GM21515 (cell line): ENCODE results near the gene SLC47A2.
"Not testable (repeated sequence)": the region's sequence is repeated elsewhere in the genome, so short reads cannot be mapped to it uniquely, and the experiment has no call there.

Experiments used
- ATAC-seq: cut with Tn5 transposase; IDR thresholded peaks from one replicate; pipeline ENCODE4 v1.9.1; 2021; ENCODE audit not compliant: unreplicated experiment

The SLC47A2 gene, protein sequence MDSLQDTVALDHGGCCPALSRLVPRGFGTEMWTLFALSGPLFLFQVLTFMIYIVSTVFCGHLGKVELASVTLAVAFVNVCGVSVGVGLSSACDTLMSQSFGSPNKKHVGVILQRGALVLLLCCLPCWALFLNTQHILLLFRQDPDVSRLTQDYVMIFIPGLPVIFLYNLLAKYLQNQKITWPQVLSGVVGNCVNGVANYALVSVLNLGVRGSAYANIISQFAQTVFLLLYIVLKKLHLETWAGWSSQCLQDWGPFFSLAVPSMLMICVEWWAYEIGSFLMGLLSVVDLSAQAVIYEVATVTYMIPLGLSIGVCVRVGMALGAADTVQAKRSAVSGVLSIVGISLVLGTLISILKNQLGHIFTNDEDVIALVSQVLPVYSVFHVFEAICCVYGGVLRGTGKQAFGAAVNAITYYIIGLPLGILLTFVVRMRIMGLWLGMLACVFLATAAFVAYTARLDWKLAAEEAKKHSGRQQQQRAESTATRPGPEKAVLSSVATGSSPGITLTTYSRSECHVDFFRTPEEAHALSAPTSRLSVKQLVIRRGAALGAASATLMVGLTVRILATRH

DNA sequence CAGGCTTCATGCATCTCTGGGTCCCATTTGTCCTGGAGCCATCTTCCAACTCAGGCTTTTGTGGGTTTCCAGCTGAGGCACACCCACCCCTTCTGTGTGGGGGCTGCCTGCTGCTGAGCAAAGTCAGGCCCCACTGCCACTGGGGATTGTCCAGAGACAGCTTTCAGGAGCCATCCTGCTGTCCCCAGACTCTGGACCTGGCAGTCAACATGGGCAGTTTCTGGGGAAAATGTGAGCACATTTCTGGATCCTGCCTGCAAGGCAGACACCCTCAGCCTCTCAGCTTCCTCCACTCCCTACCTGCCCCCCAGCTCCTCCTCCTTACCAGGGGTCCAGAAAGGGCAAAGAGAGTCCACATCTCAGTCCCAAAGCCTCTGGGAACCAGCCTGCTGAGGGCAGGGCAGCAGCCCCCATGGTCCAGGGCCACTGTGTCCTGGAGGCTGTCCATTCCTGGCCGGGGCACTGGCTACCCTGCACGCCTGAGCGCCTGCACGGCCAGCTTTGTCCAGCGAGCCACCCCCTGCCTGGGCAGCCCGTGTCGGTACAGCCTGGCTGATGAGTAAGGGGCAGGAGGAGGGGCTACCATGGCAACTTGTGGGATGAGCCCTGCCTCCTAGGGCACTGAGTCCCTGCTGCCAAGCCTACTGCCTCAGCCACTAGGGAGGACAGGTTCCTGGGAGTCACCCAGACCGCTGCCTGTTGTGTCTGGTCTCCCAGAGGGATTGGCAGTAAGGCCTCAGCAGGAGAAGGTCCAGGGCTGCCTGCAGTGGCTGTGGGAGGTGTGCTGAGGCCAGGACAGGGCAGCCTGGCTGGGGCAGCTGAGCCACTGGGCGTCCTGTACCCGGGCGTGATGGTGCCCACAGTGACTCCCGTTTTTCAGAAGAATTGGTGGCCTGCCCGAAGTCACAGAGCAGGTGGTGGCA, at the start of gene SLC47A2:
TSS of gene SLC47A2 (minus strand) at position 477 of the 923 bp plus-strand sequence. CDS start at position 448, 29 bp downstream.
- no peak for ATAC-seq

DNA sequence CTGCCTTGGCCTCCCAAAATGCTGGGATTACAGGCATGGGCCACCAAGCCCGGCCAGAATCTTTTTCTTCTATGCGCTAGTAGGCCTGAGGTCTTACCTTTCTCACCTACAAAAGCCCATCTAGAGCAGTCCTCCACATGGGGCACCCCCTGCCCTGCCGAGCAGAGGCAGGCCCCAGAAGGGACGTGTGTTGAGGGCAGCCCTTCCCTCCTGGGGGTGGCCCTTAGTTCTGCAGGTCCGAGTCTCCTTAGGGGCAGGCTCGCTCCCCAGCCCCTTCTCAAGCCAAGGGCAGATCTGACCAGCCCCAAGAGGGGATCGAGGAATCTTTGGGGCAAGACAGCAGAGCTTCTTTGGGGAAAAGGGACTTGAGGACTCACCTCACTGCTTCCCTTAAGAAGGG, 49.6 kb upstream of the SLC47A2 start:
- no peak for ATAC-seq

GRCh38 chr17:19763991-19764390, 47.6 kb upstream of the SLC47A2 start:
- ATAC-seq = not testable (repeated sequence)

DNA sequence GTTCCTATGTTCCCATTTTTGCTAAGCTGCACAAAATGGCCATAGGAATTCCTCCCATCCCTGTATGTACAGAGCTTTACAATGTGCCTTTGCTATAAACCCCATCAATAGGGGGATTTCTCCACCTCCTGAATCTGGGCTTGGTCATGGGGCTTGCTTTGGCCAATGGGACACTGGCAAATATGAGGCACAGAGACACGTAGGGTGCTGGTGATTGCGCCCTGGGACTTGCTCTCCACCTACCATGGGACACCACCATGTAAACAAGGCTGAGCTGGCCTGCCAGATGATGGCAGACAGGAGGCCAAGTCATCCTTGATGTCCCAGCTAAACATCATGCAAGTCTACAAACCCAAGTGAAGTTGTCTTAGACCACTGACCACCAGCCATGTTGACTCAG, 47.0 kb upstream of the SLC47A2 start:
- no peak for ATAC-seq

- ATAC-seq = no peak
Measured at GRCh38 chr17:19762515-19762961, 46.2 kb upstream of the SLC47A2 start.

- no peak for ATAC-seq
Measured at GRCh38 chr17:19760746-19761145, 44.4 kb upstream of the SLC47A2 start.

- ATAC-seq = no peak
Measured at GRCh38 chr17:19759568-19760549, 43.5 kb upstream of the SLC47A2 start.

GRCh38 chr17:19757536-19758180, 41.3 kb upstream of the SLC47A2 start:
- no peak for ATAC-seq

GRCh38 chr17:19756546-19756945, 40.2 kb upstream of the SLC47A2 start:
- no peak for ATAC-seq

- no peak for ATAC-seq
Measured at GRCh38 chr17:19755821-19756510, 39.6 kb upstream of the SLC47A2 start.

GRCh38 chr17:19755392-19755791, 39.0 kb upstream of the SLC47A2 start:
- ATAC-seq = no peak

- no peak for ATAC-seq
Measured at GRCh38 chr17:19753661-19754463, 37.5 kb upstream of the SLC47A2 start.

DNA sequence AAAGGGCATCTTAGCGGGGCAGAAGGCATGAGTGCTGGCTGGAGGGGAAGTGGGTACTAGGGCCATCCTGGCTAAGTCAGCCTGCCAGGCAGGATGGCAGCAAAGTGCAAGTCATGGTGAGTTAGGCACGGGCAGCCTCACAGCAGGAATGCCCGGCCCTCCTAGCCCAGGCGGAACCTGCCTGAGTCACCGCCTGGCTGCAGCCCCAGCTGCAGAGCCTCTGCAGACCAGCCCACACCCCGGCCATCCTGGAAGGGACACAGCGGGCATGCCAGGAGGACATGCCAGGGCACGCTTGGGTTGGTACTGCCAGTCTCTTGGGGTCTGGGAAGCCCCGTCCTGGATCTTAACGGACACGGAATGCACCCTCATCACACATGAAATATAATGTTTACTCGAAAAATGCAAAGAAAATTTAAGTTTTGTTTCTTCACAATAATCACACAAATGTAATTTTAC, 36.7 kb upstream of the SLC47A2 start:
- ATAC-seq = no peak

- no peak for ATAC-seq
Measured at GRCh38 chr17:19752216-19753050, 36.0 kb upstream of the SLC47A2 start.

DNA sequence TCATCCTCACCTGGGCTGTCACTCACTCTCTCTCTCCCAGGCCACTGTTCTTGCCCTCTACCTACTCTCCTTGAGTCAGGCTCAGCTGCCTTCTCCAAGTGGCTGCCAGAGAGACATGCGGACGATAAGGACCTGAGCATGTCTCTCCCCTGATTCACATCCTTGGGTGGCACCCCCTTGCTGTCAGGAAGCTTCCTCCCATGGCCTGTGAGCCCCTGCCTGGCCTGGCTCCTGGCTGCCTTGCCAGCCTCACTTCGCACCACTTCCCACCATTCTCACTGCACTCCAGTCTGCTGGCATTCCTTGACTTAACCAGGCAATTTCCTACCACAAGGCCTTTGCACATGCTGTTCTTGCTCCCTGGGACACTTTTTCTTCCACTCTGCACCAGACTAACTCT, 34.5 kb upstream of the SLC47A2 start:
- ATAC-seq = no peak

- ATAC-seq = no peak
Measured at GRCh38 chr17:19750020-19750572, 33.7 kb upstream of the SLC47A2 start.

DNA sequence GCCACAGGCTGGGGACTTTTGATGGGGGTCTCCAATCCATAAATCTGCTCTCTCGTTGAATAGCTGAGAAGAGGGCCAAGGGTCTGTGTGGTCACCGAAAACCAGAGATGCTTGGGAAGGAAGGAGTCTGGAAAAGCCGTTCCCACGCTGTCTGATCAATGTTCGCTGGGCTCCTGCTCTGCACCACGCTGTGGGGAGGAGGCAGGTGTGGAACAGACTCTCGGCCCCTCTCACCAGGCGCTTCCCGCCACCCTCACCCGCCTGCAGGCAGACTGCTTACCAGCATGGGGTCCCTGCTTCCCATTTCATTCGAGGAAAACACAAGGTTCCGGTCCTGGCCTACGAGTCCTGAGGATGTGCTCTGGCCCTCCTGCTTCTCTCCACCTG, 32.4 kb upstream of the SLC47A2 start:
- no peak for ATAC-seq
